Pancreas (tissue), 10 donors: ENCODE measurements around the gene P3H2. TPM values are rescaled to one million over a fixed set of nuclear protein-coding genes. Genes with fewer than 3 reads are reported as not detected.

ENCODE experiments used
- ATAC-seq, 4 donors: fragments of 200-7000 bp; cut with Tn5 transposase; one replicate each; pipeline versions ENCODE4 v1.8.0 to v1.9.1; 2020; ENCODE audit warnings: mild to moderate bottlenecking in 4 of 4, moderate library complexity in 4 of 4
- DNase-seq, 6 donors: peaks; one replicate each; pipeline ENCODE4 v3.0.0-alpha.2; 2020
- FAIRE-seq: peaks from 2 replicates; lab custom pipeline; 2012; peaks lifted over from hg19 to GRCh38; lab: Jason Lieb, UNC
- H3K27ac ChIP-seq, 4 donors: fragments of 200-600 bp; sonication (generic); 1 replicate in 3 of 4; 2 replicates in 1 of 4; pipeline versions ENCODE4 v1.5.0 to v1.8.0; 2020
- H3K27me3 ChIP-seq, 4 donors: fragments of 200-600 bp; one replicate each; pipeline ENCODE4 v1.8.0; 2021
- H3K36me3 ChIP-seq, 3 donors: fragments of 200-600 bp; sonication (generic) in 1 of 3; one replicate each; pipeline versions ENCODE4 v1.5.0 to v1.8.0; 2020 to 2021
- H3K4me1 ChIP-seq, 3 donors: fragments of 200-600 bp; one replicate each; pipeline ENCODE4 v1.8.0; 2021
- H3K4me3 ChIP-seq, 4 donors: fragments of 200-600 bp; sonication (generic) in 2 of 4; one replicate each; pipeline versions ENCODE4 v1.5.0 to v1.8.0; 2020 to 2021
- H3K9me3 ChIP-seq, 4 donors: fragments of 200-600 bp; one replicate each; pipeline ENCODE4 v1.8.0; 2021
- WGBS, 2 donors: extraction: QIAGEN DNeasy Blood & Tissue Kit; methylation state at CpG; one replicate each; pipeline ENCODE4 v1.1.7; 2013; 5-methylcytosine and 5-hydroxymethylcytosine counted together
- intact Hi-C, 3 donors: fragments of 100-400 bp; cut with DNase I; formaldehyde crosslinking; loops; one replicate each; pipeline versions ENCODE4 v1.11.1 to v1.14.2; 2022
- polyA plus RNA-seq, 2 donors: library from polyadenylated mRNA; stranded (reverse); fragments of 200-250 nt; gene quantifications; one replicate each; pipeline ENCODE4 v1.2.3, GENCODE V29; 2013
- total RNA-seq, 6 donors: library from RNA; stranded (reverse); fragmentation: NEBNext Ultra II Directional in 4 of 6; extraction: Animal tissue kit (Norgen Biotek cat#: 25700) in 4 of 6; gene quantifications; one replicate each; pipeline versions ENCODE4 v1.2.1 to v1.2.4, GENCODE V29; 2021 to 2023
- TF ChIP-seq, protein P1 (sequence below), 4 donors: fragments of 200-600 bp; sonication (generic) in 3 of 4; IDR thresholded peaks; one replicate each; pipeline versions ENCODE4 v1.5.0 to v1.8.0; 2021; ENCODE audit warnings: antibody characterized with exemption in 4 of 4
- donor health status: healthy with polysubstance abuse.
- donor health status: DM: no; HTN: no; CAD: no; lungs with moderate emphysema.
- donor health status: DM: no; HTN: no; CAD: no.
- donor health status: control.
- donor health status: control.
- donor health status: Bipolar disorder and iron deficiency.
- donor health status: DM: yes; HTN: yes; CAD: no.
- donor health status: DM: no; HTN: no; CAD: no.
- donor health status: DM: no; HTN: no; CAD: no.
- donor health status: DM: yes; HTN: yes; CAD: no.

Gene P3H2
- total and polyA plus RNA-seq, 8 donors, result 1.2 to 5.7 (median 4.4) TPM

DNA sequence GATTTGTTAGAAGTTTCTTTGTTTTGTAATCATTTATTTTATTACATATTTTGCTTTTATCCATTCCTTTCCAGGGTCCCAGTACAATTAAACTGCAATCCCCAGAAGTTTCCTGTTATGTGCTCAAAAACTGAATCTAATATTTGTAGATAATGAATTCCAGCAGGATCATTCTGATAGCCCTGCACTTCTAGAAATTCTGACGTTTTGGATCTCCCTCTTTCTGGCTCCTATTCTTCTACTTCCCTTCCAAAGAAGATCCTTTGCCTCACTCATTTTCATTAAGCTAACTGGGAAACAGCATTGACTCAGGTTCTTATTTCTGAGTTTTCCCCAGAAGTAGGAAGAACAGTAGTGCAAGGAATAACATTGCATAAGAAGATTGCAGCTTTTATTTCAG lies 9.9 kb downstream of the P3H2 start:
- DNase-seq (no peak), FAIRE-seq (no peak), ATAC-seq (no peak)
- no peak overlapping the region for H3K4me3 ChIP-seq
- no peaks in the 10 kb centered on the region for H3K27me3 ChIP-seq
- TF ChIP-seq, protein P1, sequence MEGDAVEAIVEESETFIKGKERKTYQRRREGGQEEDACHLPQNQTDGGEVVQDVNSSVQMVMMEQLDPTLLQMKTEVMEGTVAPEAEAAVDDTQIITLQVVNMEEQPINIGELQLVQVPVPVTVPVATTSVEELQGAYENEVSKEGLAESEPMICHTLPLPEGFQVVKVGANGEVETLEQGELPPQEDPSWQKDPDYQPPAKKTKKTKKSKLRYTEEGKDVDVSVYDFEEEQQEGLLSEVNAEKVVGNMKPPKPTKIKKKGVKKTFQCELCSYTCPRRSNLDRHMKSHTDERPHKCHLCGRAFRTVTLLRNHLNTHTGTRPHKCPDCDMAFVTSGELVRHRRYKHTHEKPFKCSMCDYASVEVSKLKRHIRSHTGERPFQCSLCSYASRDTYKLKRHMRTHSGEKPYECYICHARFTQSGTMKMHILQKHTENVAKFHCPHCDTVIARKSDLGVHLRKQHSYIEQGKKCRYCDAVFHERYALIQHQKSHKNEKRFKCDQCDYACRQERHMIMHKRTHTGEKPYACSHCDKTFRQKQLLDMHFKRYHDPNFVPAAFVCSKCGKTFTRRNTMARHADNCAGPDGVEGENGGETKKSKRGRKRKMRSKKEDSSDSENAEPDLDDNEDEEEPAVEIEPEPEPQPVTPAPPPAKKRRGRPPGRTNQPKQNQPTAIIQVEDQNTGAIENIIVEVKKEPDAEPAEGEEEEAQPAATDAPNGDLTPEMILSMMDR (IDR thresholded peaks at IDR 0.05), result no peak
- 2 to 7% methylated on average over 1 of the region's 1 CpG for WGBS, 2 donors
- H3K36me3 ChIP-seq, result no peaks in the 10 kb centered on the region
- intact Hi-C loops, result no loop called here
- H3K4me1 ChIP-seq, result peaks cover 0 to 4% (median 0%) of the 10 kb centered on the region in 3 donors
- H3K9me3 ChIP-seq, result no peaks in the 10 kb centered on the region
- no peak overlapping the region for H3K27ac ChIP-seq

DNA sequence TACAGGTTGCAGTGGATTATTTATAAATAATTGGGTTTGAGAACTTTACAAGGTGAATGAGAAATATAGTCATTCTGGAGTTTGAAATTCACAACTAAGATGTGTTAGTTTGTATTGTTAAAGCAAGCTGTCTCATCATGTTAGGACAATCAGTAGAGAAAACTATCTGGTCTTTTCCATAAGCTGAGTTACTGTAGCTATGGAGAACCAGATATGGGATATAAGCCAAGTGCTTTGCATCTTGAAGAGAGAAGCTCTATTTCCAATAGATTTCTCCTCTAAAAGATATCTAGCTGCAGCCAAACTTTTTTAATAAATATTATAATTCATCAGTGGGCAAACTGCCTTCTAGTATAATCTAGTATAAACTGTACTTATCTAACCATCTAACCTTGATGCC lies 11.3 kb downstream of the P3H2 start:
- ATAC-seq, result no peak
- H3K27me3 ChIP-seq, result no peaks in the 10 kb centered on the region
- peaks cover 0 to 4% (median 0%) of the 10 kb centered on the region in 3 donors for H3K4me1 ChIP-seq
- no peak overlapping the region for H3K4me3 ChIP-seq
- intact Hi-C loops, result no loop called here
- H3K27ac ChIP-seq, result no peak overlapping the region
- no peaks in the 10 kb centered on the region for H3K9me3 ChIP-seq
- FAIRE-seq, result no peak
- H3K36me3 ChIP-seq, result no peaks in the 10 kb centered on the region
- TF ChIP-seq, protein P1 (IDR thresholded peaks at IDR 0.05), result no peak
- no peak for DNase-seq

DNA sequence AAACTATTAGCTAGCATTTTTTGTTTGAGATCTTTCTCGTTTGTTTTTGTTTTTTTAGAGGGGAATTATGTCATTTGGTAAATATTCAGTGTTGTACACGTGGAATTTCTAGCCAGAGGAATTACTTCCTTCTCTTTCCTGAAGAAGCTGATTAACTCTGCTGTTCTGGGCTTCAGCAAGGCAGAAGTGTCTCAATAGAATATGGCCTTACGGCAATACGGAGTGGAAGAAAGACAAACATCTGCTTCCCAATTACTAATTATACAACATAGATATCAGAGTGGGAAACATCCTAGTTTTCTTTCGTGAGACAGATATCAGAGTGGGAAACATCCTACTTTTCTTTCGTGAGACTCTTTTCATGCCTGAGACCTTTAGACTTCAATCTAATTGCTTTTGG lies 11.9 kb downstream of the P3H2 start:
- H3K36me3 ChIP-seq, result no peaks in the 10 kb centered on the region
- no peaks in the 10 kb centered on the region for H3K9me3 ChIP-seq
- no peak for DNase-seq
- intact Hi-C loops, result no loop called here
- H3K4me3 ChIP-seq, result no peak overlapping the region
- H3K27me3 ChIP-seq, result no peaks in the 10 kb centered on the region
- TF ChIP-seq, protein P1 (IDR thresholded peaks at IDR 0.05), result no peak
- FAIRE-seq, result no peak
- peaks cover 0 to 4% (median 0%) of the 10 kb centered on the region in 3 donors for H3K4me1 ChIP-seq
- ATAC-seq, result peak in 3 of 4 donors; percentile 37 to 63 (median 54)
- 50 to 57% methylated on average over 6 of the region's 6 CpGs for WGBS, 2 donors
- H3K27ac ChIP-seq, result peak overlapping the region in 2 of 4 donors; percentile 5 to 14

DNA sequence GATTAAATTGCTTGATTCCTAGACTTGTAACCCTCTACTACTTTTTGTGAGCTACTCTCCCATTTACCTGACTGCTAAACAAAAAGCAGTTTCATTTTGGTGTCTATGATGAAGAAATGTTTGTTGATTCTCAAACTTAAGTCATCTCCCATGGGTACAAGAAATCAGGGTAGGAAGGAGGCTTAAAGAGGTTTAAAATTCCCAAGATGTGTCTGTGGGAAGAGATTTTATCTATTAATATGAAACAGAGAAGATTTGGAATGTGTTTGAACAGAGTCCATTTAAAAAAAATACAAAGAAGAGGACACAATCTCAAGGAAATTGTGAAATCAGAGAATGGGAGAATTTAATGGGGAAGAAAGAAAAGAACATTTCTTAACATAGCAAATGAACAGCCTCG lies 14.8 kb downstream of the P3H2 start:
- Histone ChIP-seq H3K4me1 (peaks cover 0 to 4% (median 0%) of the 10 kb centered on the region in 3 donors), H3K4me3 (no peak overlapping the region), H3K9me3 (no peaks in the 10 kb centered on the region), H3K36me3 (no peaks in the 10 kb centered on the region), H3K27ac (no peak overlapping the region), H3K27me3 (no peaks in the 10 kb centered on the region)
- 21 to 35% methylated on average over 1 of the region's 1 CpG for WGBS, 2 donors
- no peak for DNase-seq
- ATAC-seq, result no peak
- FAIRE-seq, result no peak
- TF ChIP-seq, protein P1 (IDR thresholded peaks at IDR 0.05), result no peak
- intact Hi-C loops, result no loop called here

DNA sequence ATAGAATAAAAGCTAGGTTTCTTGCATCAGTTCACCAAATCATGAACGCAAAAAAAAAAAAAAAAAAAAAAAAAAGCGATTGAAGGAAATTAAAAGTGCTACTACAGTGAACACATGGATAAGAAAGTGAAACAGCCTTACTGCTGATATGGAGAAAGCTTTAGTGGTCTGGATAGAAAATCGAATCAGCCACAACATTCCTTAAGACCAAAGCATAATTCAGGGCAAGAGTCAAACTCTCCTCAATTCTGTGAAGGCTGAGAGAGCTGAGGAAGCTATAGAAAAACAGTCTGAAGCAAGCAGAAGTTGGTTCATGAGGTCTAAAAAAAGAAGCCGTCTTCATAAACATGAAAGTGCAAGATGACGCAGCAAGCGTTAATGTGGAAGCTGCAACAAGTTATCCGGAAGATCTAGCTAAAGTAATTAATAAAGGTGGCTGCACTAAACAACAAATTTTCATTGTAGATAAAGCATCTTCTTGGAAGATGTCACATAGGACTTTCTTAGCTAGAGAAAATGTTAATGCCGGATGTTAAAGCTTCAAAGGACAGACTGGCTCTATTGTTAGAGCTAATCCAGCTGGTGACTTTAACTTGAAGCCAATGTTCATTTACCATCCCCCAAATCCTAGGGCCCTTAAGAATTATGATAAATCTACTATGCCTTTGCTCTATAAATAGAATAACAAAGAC lies 19.2 kb downstream of the P3H2 start:
- TF ChIP-seq, protein P1 (IDR thresholded peaks at IDR 0.05), result no peak
- Histone ChIP-seq H3K9me3 (no peaks in the 10 kb centered on the region), H3K27ac (no peak overlapping the region), H3K36me3 (no peaks in the 10 kb centered on the region), H3K4me1 (no peaks in the 10 kb centered on the region), H3K4me3 (no peak overlapping the region), H3K27me3 (no peaks in the 10 kb centered on the region)
- intact Hi-C loops, result loop anchor here in 1 of 3 donors (5.0 kb wide), 1 partner anchor 54 kb away; no protein-coding TSS in a partner anchor
- 71 to 76% methylated on average over 7 to 8 of the region's 8 CpGs for WGBS, 2 donors
- peak in 1 of 4 donors; percentile 47 for ATAC-seq
- FAIRE-seq, result no peak
- no peak for DNase-seq
